CD4-positive, alpha-beta T cell treated with Interferon alpha-2 for 1 hour (primary cell): ENCODE results near the gene NSUN4.
"Not testable (repeated sequence)": the region's sequence is repeated elsewhere in the genome, so short reads cannot be mapped to it uniquely, and the experiment has no call there.

Source experiments
- DNase-seq, 2 donors: peaks; one replicate each; pipeline ENCODE4 v3.0.0-alpha.2; 2020 to 2022

NSUN4 gene

DNA sequence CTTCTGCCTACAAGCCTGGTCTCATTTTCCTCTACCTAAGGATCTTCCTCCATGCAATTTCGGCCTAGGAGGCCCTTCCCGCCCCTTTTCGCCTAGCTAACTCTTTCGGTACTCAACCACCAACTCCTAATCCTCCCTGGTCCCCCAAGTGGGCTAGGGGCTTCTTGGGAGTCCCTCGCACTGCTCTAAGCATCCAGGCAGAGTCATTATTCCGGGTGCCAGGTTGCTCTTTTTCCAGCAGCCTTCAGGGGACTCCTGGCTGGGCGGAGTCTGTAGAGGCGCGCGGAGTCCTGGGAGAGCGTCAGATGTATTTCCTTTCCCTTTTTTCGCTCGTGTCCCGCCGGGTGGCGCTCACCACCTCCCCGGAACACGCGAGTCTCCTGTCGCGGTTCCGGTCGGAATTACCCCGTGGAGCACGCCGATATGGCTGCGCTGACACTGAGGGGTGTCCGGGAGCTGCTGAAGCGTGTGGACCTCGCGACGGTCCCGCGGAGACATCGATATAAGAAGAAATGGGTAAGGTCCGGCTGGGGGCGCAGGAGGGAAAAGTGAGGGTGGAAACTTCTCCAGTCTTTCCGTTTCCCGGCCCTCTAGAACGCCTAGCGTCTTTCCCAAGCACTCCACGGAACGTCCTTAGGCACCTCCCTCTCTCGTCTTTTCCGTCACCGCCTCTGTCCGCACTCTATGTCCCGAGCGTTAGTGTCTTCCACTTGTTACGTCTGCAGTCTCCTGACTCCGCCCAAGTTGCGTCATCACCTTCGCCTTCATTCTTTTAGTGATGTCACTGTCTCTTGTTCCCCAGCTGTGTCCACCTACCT lies at the start of gene NSUN4:
Gene NSUN4 (plus strand): TSS at position 404 of the 818 bp plus-strand sequence. CDS start 20 bp downstream, at position 424.
- DNase-seq: peak; percentile 89 to 90

- no peak for DNase-seq
Measured at GRCh38 chr1:46295306-46295705, 45.3 kb upstream of the NSUN4 start.

GRCh38 chr1:46298387-46298786 lies 42.2 kb upstream of the NSUN4 start:
- DNase-seq: no peak

GRCh38 chr1:46300673-46301405 lies 39.8 kb upstream of the NSUN4 start:
- no peak for DNase-seq

- no peak for DNase-seq
Measured at GRCh38 chr1:46301406-46301807, 39.2 kb upstream of the NSUN4 start.

GRCh38 chr1:46301808-46302640 lies 38.6 kb upstream of the NSUN4 start:
- DNase-seq: peak; percentile 34 to 56

DNA sequence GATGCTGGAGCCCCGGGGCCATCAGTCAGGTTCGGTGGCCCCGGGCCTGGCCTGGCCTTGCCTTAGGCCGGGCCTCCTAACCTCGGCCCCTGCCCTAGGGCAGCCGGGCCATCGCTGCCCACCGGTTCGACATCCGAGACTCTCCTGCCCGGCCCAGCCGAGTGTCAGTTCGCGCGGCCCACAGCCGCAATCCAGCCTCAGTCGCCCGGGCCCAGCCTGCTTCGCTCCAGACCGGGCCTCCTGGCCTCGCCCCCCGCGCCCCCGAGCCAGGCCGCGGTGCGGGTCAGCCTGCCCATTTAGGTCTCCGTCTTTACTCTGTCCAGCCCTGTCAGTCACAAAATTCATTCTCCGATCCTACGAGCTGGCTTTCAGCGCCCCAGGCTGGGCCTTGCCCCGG lies 38.0 kb upstream of the NSUN4 start:
- no peak for DNase-seq

DNA sequence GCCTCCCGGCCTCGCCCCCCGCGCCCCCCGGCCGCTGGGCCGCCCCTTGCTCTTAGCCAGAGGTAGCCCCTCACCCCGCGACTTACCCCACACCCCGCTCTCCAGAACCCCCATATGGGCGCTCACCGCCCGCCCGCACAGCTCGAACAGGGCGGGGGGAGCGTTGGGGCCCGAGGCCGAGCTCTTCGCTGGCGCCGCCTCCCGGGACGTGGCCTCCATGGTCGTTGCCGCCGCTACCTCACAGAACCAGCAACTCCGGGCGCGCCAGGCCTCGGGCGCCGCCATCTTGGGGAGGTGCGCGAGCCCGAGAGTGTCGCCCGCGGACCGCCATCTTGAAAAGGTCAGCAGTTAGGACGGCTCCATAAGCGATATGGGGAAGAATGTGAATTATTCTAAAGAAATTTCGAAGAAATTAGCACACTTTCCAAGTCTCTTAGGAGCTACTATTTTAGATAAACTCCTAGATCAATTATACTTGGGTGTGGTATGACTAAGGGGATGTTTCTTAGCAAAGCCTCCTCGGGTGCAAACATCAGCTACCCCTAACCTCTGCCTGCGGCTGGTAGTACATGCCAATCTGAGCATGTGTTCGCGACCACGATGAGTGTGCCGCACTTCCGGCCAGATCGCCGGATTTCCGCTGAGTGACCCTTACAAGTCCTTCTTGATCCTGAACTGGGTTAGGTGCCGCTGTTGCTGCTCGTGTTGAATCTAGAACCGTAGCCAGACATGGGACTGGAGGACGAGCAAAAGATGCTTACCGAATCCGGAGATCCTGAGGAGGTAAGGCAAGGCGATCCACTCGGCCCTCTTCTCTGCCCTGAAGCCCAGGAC lies 37.4 kb upstream of the NSUN4 start, which contains the start of the genes LRRC41 and UQCRH:
Gene LRRC41 (minus strand): TSS at position 579 of the 834 bp plus-strand sequence. CDS start 294 bp downstream, at position 285.
Gene UQCRH (plus strand): TSS at position 661 of the 834 bp plus-strand sequence. CDS start 69 bp downstream, at position 730.
- DNase-seq: peak; percentile 93 to 96

DNA sequence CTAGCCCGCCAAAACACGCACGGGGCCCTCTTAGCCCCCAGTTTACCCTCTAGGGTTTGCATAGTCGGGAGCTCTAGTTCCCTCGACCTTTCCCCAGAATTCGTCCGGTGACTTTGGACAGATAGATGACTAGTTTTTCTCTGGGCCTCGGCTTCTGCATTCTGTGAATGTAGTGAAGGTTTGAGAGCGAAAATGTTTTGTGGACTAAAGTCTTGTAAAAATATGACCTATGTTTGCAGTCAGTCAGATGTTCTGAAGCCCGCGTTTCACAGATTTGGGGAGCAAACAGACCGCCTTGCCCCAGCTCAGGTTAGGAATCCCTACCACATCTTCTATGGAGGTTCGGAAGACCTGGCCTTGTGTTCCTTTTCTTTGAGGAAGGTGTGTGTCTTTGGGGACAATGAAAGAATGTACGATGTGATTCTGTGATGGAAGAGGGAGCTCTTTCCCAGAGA lies 36.7 kb upstream of the NSUN4 start:
- peak in 1 of 2 donors; percentile 10 for DNase-seq

GRCh38 chr1:46306159-46306530 lies 34.5 kb upstream of the NSUN4 start:
- DNase-seq: no peak

- no peak for DNase-seq
Measured at GRCh38 chr1:46309401-46310159, 31.0 kb upstream of the NSUN4 start.

DNA sequence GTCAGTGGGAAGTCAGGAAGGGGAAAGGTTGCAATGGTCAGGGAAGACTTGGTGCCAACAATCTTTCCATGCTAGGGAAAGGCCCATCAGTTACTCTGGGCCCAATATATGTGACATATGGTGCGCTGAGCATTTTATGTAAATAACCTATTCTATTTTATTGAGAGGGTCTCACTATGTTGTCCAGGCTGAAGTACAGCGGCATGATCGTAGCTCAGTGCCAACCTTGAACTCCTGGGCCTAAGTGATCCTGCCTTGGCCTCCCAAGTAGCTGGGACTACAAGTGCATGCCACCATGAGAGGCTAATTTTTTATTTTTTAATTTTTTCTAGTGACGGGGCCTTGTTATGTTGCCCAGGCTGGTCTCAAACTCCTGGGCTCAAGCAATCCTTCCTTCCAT lies 30.3 kb upstream of the NSUN4 start:
- no peak for DNase-seq

DNA sequence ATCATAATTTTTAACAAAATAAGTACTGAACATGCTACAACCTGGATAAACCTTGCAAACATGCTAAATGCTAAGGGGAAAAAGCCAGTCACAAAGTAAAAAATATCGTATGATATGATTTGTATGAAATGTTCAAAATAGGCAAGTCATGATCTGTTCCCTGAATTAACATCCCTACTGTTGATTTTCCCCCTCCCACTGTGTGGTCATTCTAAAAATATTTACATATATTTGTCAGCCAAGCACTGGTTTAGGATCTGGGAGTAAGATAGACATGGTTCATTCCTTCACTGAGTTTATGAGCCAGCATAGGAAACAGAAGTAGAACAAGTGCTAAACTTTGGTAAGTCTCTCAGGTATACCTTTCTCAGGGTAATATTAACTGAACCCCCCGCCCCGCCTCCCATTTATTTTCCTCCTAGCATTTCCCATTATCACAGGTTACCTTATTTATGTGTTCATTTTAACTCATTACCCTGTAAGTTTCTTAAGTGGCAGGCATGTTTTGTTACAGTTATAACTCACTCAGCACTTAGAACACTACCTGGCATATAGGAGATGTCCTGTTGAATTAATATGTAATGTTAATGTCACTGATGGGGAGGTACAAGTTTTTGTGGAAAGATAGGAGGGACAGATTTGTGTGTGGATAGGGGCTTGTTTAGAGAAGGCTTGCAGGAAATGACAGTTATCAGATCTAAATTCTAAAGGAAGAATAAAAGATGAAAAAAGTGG lies 24.8 kb upstream of the NSUN4 start:
- DNase-seq: no peak

- DNase-seq: no peak
Measured at GRCh38 chr1:46317323-46317722, 23.3 kb upstream of the NSUN4 start.

GRCh38 chr1:46319301-46319700 lies 21.3 kb upstream of the NSUN4 start:
- DNase-seq: not testable (repeated sequence)

DNA sequence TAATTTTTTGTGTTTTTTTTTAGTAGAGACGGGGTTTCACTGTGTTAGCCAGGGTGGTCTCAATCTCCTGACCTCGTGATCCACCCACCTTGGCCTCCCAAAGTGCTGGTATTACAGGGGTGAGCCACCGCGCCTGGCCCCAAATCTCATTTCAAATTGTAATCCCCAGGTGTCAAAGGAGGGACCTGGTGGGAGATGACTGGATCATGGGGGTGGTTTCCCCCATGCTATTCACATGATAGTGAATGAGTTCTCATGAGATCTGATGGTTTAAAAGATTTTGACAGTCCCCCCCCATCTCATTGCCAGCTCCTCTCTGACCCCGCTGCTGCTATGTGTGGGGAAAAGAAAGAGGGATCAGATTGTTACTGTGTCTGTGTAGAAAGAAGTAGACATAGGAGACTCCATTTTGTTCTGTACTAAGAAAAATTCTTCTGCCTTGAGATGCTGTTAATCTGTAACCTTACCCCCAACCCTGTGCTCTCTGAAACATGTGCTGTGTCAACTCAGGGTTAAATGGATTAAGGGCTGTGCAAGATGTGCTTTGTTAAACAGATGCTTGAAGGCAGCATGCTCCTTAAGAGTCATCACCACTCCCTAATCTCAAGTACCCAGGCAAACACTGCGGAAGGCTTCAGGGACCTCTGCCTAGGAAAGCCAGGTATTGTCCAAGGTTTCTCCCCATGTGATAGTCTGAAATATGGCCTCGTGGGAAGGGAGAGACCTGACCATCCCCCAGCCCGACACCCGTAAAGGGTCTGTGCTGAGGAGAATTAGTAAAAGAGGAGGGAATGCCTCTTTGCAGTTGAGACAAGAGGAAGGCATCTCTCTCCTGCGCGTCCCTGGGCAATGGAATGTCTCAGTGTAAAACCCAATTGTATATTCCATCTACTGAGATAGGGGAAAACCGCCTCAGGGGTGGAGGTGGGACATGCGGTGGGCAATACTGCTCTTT lies 20.4 kb upstream of the NSUN4 start:
- DNase-seq: not testable (repeated sequence)

GRCh38 chr1:46322191-46322590 lies 18.4 kb upstream of the NSUN4 start:
- not testable (repeated sequence) for DNase-seq

DNA sequence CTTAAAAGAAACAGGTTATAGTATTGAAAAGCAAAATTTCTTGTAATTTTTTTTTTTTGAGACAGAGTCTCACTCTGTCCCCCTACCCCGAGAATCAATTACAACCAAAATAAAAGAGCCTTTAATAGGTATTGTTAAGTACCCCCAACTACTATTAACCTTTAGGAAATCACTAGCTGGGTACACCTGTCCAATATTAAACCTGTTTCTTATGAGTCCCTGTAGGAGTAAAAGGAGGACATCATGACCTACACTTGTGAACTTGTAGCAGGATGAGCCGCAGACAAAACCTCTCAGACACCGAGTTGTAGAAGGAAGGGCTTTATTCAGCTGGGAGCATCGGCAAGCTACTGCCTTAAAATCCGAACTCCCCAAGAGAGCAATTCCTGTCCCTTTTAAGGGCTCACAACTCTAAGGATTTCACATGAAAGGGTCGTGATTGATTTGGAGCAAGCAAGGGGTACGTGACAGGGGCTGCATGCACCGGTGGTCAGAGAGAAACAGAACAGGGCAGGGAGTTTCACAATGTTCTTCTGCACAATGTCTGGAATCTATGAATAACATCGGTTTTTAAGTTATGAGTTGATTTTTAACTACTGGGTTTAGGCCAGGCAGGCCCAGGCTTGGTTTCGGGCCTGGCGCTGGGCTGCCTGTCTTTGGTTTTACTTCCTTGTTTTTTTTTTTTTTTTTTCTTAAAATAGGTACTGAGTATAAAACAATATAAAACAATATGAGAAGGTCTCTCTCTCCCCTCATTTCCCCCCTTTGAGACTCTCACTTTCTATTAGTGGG lies 15.1 kb upstream of the NSUN4 start:
- not testable (repeated sequence) for DNase-seq
